Measurements from ENCODE around the gene TRIM28. TPM values are rescaled to one million over a fixed set of nuclear protein-coding genes. Genes with fewer than 3 reads are reported as not detected.

The TRIM28 gene
- total and polyA plus RNA-seq, 9 of the 15 experiments (the other 6 are each of a cell fraction or from before 2014, with no cell fraction given): 12.1 to 797 (median 490) TPM

- TF ChIP-seq, protein P1, sequence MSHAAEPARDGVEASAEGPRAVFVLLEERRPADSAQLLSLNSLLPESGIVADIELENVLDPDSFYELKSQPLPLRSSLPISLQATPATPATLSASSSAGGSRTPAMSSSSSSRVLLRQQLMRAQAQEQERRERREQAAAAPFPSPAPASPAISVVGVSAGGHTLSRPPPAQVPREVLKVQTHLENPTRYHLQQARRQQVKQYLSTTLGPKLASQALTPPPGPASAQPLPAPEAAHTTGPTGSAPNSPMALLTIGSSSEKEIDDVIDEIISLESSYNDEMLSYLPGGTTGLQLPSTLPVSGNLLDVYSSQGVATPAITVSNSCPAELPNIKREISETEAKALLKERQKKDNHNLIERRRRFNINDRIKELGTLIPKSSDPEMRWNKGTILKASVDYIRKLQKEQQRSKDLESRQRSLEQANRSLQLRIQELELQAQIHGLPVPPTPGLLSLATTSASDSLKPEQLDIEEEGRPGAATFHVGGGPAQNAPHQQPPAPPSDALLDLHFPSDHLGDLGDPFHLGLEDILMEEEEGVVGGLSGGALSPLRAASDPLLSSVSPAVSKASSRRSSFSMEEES (CRISPR knock-in tag; IDR thresholded peaks at IDR 0.05): peak; percentile 92
- TF ChIP-seq L3MBTL2 (IDR thresholded peaks at IDR 0.05) (peak; percentile 71), NFYB (IDR thresholded peaks at IDR 0.05; ENCODE audit: extremely low read depth, insufficient read length) (no peak), DACH1 (IDR thresholded peaks at IDR 0.05; ENCODE audit: partially characterized antibody) (peak; percentile 66), GABPB1 (CRISPR knock-in tag; IDR thresholded peaks at IDR 0.05) (peak; percentile 41; the same call in 1 of the 2 replicates)
Measured at GRCh38 chr19:58509731-58510083, 34.2 kb upstream of the TRIM28 start (continued).

DNA sequence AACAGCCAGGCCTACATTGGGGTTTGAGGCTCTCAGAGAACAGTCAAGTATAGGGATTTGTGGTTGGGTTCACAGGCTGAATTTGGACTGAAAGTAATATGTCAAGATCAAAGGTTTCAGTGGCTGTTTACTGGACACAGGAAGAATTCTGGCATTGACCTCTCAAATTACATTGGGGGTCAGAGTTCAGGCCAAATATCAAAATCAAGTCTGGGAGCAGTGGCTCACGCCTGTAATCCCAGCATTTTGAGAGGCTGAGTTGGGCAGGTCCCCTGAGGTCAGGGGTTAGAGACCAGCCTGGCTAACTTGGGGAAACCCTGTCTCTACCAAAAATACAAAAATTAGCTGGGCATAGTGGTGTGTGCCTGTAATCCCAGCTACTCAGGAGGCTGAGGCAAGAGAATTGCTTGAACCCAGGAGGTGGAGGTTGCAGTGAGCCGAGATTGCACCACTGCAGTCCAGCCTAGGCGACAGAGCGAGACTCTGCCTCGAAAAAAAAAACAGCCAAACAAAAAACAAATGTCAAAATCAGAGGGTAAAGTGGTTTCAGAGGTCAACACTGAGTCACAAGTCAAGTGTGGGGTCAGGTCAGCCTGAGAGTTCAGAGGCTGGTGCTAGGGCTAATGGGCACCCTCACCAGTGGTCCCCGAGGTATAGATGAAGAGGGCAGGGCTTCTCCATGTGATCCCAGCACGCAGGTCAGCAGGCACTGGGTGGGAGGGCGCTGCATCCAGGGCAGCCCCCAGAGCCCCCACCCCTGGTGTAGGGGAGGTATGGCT lies 33.6 kb upstream of the TRIM28 start:
- intact Hi-C loops (cut with micrococcal nuclease): loop anchor here (5.0 kb wide), 1 partner anchor 328 kb away; the partner anchor contains the start of gene ZNF274
- 60% methylated on average over 7 of the region's 8 CpGs for WGBS (ENCODE audit: insufficient coverage, low coverage, missing lambda C conversion rate)
- Histone ChIP-seq H3K27me3 (ENCODE audit: control insufficient read depth in 2 of 2, insufficient read depth in 2 of 2, low read length in 2 of 2) (no peaks in the 10 kb centered on the region), H3K4me3 (no peak overlapping the region), H3K4me2 (ENCODE audit: insufficient read depth, low read length) (peak overlapping the region; percentile 66; the same call in 1 of the 2 replicates), H3K4me1 (replicated peaks in 1 of 2; ENCODE audit: control insufficient read depth in 2 of 2, insufficient read depth in 2 of 2, low read length in 2 of 2) (peaks cover 9 to 42% of the 10 kb centered on the region in 2 experiments; a peak in 4 of 5 replicates), H3K27ac (ENCODE audit: extremely low read depth, low read depth, low read length) (no peak overlapping the region; the same call in 2 of the 3 replicates), H3K9ac (ENCODE audit: insufficient read depth in 1 of 2, low read depth in 2 of 2, low read length in 2 of 2) (peak overlapping the region in 1 of 2 experiments; percentile 75; a peak in 2 of 4 replicates), H2AFZ (ENCODE audit: low read depth, low read length) (peak overlapping the region; percentile 70; the same call in 1 of the 2 replicates), H3K36me3 (ENCODE audit: control insufficient read depth, insufficient read depth, low read length) (peaks cover 7% of the 10 kb centered on the region; the same call in 2 of the 3 replicates), H3K9me3 (replicated peaks; ENCODE audit: control insufficient read depth, insufficient read depth, low read depth, low read length) (peaks cover 2% of the 10 kb centered on the region; the same call in 1 of the 2 replicates), H4K20me1 (replicated peaks; ENCODE audit: control insufficient read depth, insufficient read depth, low read length) (no peaks in the 10 kb centered on the region), H3K79me2 (ENCODE audit: control insufficient read depth, insufficient read depth, low read length) (peaks cover 9% of the 10 kb centered on the region), H3K9me1 (ENCODE audit: control insufficient read depth, insufficient read depth, low read length) (peaks cover 7% of the 10 kb centered on the region)
- in situ Hi-C loops (cut with MboI): no loop called here
- FAIRE-seq (peak; percentile 64), DNase-seq (ENCODE audit: extremely low read depth in 1 of 4, low spot score in 3 of 4) (no peak), ATAC-seq (no peak)
- POLR2A ChIA-PET: interaction anchor here (0.6 to 2.7 kb wide), 2 partner anchors 10 to 44 kb away, joined by 3 to 10 read pairs; partner anchors contain the start of gene ZBTB45
- BruUV-seq (replicated peaks): no TSS peak
- no peak for TF ChIP-seq ATF1 (CRISPR knock-in tag; IDR thresholded peaks at IDR 0.05)
- 0 out of 2 replicates have a peak, but pooled peaks have one; percentile 2 for TF ChIP-seq ATF1 (tag; IDR thresholded peaks at IDR 0.05)
- TF ChIP-seq RAD51 (IDR thresholded peaks at IDR 0.05; ENCODE audit: borderline replicate concordance, low read depth): no peak
- TF ChIP-seq NRF1 (conservative IDR thresholded peaks at IDR 0.05 in 1 of 2, IDR thresholded peaks at IDR 0.05 in 1 of 2): 0 out of 4 replicates have a peak, but pooled peaks have one; percentile 15 to 49
- TF ChIP-seq CREB1 (IDR thresholded peaks at IDR 0.05): no peak
- 0 out of 2 replicates have a peak, but pooled peaks have one; percentile 0 for TF ChIP-seq CREB1 (CRISPR knock-in tag; IDR thresholded peaks at IDR 0.05)
- peak; percentile 2; the same call in 1 of the 2 replicates for TF ChIP-seq TFAP4 (CRISPR knock-in tag; IDR thresholded peaks at IDR 0.05; ENCODE audit: borderline replicate concordance)
- no peak for TF ChIP-seq NR2C2 (CRISPR knock-in tag; IDR thresholded peaks at IDR 0.05)
- TF ChIP-seq NR2C2 (tag; IDR thresholded peaks at IDR 0.05): peak; percentile 36; the same call in 1 of the 2 replicates
- 0 out of 2 replicates have a peak, but pooled peaks have one; percentile 2 for TF ChIP-seq TCF7 (IDR thresholded peaks at IDR 0.05; ENCODE audit: borderline replicate concordance)
- no peak for TF ChIP-seq PKNOX1 (IDR thresholded peaks at IDR 0.05)
- TF ChIP-seq NR2C1 (IDR thresholded peaks at IDR 0.05): no peak
- 0 out of 2 replicates have a peak, but pooled peaks have one; percentile 11 for TF ChIP-seq NR2C1 (tag; IDR thresholded peaks at IDR 0.05)
- CTCF ChIA-PET (ENCODE audit: low intra/inter-chr PET ratio): no interaction called here

All from K562 (cell line).